H1 (cell line): Measurements from ENCODE around the gene CRHR2.

Experiments used
- ATF3 ChIP-seq: IDR thresholded peaks from 2 replicates; pipeline ENCODE4 v1.6.1; 2011; ENCODE audit warnings: low read depth, mild to moderate bottlenecking, low read length; ENCODE audit not compliant: insufficient read depth
- CTCF ChIP-seq, 3 experiments: IDR thresholded peaks; 1 replicate in 2 of 3; 2 replicates in 1 of 3; pipeline versions ENCODE4 v1.5.1 to v1.6.1; 2011; ENCODE audit warnings: low read length in 3 of 3, mild to moderate bottlenecking in 3 of 3, inconsistent platforms in 2 of 3, low read depth in 1 of 3, moderate library complexity in 1 of 3; ENCODE audit not compliant: insufficient read depth in 1 of 3; ENCODE audit errors: control extremely low read depth in 1 of 3
- EZH2 ChIP-seq: fragments of 200-600 bp; sonication (generic); IDR thresholded peaks from 2 replicates; pipeline ENCODE4 v1.7.1; 2012; ENCODE audit warnings: low read depth, mild to moderate bottlenecking, moderate library complexity, low read length, inconsistent platforms; ENCODE audit not compliant: severe bottlenecking
- MAFK ChIP-seq: IDR thresholded peaks from 2 replicates; pipeline ENCODE4 v1.6.1; 2012; ENCODE audit warnings: low read depth, mild to moderate bottlenecking, improper control_type of control experiment, low read length
- POLR2A ChIP-seq, 2 experiments: IDR thresholded peaks; 1 replicate in 1 of 2; 2 replicates in 1 of 2; pipeline ENCODE4 v1.6.1; 2011; ENCODE audit warnings: low read depth in 2 of 2, low read length in 2 of 2, mild to moderate bottlenecking in 2 of 2; ENCODE audit errors: control extremely low read depth in 1 of 2
- RAD21 ChIP-seq, 2 experiments: IDR thresholded peaks in 1 of 2; conservative IDR thresholded peaks in 1 of 2; 2 replicates each; pipeline ENCODE4 v1.6.1; 2011; ENCODE audit warnings: low read depth in 2 of 2, low read length in 2 of 2, improper control_type of control experiment in 1 of 2, inconsistent platforms in 1 of 2, mild to moderate bottlenecking in 1 of 2, moderate library complexity in 1 of 2
- SP2 ChIP-seq: IDR thresholded peaks from 2 replicates; pipeline ENCODE4 v1.6.1; 2012; ENCODE audit warnings: mild to moderate bottlenecking, low read length, inconsistent platforms
- TAF1 ChIP-seq: IDR thresholded peaks from 2 replicates; pipeline ENCODE4 v1.6.1; 2011; ENCODE audit warnings: mild to moderate bottlenecking, low read depth, low read length

GRCh38 chr7:30664184-30664885 is 17.9 kb downstream of the CRHR2 start:
- TF ChIP-seq EZH2 = no peak
- TF ChIP-seq POLR2A (IDR thresholded peaks at IDR 0.05; ENCODE audit: control extremely low read depth in 1 of 2, low read depth in 2 of 2, low read length in 2 of 2) = no peak
- TF ChIP-seq MAFK = no peak
- TF ChIP-seq SP2 = no peak
- TF ChIP-seq RAD21 (IDR thresholded peaks at IDR 0.05 in 1 of 2, conservative IDR thresholded peaks at IDR 0.05 in 1 of 2; ENCODE audit: low read depth in 2 of 2, low read length in 2 of 2) = no peak
- no peak for TF ChIP-seq CTCF (IDR thresholded peaks at IDR 0.05; ENCODE audit: control extremely low read depth in 1 of 3, insufficient read depth in 1 of 3, low read depth in 1 of 3, low read length in 3 of 3)
- TF ChIP-seq TAF1 = no peak
- no peak for TF ChIP-seq ATF3
